ENCODE data around the gene FTCD.

FTCD gene

DNA sequence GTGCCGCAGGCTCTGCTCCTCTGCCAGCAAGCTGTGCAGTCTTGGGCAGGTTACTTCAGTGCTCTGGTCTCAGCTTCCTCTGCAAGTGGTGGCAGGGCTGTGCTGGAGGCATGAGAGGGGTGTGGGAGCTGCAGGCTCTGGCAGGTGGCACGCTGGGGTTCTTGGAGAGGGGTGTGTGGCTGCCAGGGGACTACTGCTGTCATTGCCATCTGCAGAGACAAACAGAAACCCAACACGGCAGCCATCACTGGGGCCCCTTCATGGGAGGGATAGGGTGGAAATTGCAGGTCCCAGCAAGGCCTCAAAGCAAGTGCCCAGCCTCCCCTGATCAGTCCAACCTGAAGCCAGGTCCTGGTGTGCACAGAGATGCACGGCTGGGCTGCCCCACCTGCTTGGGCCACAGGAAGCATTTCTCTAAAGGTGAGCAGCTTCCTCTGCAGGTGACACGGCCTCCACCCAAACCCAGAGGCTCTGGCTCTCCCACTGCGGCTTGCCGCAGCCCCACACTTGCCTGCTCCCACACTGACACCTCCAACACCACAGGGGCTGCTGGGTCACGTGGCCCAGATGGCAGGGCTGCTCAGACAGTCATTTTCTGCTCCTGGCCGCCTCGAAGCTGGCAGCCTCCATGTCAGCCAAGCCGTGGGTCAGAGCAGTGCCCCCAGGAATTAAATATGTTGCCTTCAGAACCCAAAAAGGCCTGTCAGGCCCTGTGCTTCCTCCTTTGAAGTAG lies 61.5 kb downstream of the FTCD start:
- DNase-seq (ENCODE audit: low spot score) = no peak

DNA sequence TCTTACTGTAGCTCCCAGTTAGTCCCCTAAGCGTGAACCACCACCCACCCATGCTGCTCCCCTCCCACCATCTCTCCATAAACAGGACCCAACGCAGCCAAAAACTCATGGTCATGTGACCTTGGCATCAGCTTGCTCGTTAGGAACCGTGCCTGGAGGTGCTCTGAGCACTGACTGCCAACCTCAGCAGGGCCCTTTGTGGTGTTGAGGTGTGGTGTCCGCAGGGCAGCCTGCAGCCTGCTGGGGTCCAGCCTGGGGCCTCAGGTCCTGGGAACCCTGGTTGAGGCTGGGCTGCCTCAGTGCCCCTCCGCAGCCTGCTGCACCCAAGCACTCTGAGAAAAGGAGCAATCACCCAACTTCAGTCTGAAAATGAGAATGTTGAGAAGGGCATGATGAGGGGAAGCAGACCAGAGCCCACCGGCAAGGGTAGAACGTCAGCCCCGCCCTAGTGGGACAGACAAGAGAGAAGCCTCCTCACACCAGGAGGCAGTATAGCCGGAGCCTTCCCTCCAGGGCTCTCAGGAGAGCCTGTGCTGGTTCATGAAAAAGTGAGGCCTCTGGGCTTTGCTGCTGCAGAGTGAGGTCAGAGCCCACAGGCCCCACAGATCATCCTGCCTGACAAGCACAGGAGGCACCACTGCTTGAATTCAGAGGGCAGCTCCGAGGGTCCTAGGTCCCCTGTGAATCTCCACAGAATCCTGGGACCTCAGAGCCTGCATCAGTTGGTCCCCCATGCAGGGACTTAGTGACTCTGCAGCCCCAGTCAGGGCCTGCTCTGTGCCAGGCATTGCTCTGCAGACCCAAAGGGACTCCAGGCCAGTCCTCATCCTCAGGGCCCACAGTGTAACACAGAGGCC lies 62.3 kb downstream of the FTCD start:
- DNase-seq (ENCODE audit: low spot score) = no peak

DNA sequence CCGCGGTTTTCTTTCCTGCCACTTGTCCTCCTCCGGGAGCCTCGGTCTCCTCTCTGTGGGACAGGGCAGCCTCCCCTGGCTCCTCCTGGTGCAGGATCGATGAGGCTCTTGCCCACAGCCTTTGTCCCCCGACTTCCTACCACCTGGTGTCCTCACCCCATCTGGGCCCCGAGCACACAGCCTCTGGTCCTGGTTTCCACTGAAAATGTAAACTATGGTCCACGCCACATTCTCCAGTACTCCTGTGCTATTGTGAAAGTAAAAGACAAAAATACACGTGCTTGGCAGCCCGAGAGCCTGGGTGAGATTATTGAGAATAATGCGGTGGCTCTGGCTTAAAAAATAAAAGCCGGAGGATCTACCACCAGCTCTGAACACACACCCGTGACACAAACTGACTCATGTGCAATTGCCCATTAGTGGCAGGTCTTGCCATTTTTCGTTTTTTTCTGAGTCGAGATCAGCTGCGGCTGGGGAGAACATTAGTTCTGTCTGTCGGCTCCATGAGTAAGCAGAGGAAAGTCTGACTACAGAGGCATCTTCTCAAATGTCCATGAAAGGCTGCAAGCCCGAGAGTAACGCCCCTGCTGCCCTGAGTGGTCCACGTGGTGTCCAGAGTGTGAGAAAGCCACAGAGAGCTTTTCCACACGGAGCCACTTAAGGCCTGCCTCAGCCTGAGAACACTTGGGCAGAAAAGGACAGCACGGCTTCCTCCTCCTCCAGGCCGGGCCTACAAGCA lies 63.2 kb downstream of the FTCD start:
- DNase-seq (ENCODE audit: low spot score) = peak; percentile 93

DNA sequence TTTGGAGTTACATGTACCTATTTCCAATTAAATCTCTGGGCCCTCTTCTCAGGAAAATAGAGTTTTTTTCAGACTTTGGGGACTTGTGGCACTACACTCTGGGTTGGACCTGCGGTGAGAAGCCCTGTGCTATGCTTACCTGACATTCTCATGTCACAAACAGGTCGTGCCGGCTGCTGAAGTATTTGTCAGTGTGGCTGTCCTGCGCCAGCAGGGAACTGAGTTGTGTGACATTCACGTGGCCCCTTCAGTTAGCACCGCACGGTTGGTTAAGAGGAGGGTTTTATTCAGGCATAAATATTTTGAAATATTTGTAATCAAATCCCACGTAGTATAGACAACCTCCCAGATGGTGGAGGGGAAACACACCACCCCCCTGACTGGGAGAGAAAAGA lies 63.8 kb downstream of the FTCD start:
- DNase-seq (ENCODE audit: low spot score) = no peak

DNA sequence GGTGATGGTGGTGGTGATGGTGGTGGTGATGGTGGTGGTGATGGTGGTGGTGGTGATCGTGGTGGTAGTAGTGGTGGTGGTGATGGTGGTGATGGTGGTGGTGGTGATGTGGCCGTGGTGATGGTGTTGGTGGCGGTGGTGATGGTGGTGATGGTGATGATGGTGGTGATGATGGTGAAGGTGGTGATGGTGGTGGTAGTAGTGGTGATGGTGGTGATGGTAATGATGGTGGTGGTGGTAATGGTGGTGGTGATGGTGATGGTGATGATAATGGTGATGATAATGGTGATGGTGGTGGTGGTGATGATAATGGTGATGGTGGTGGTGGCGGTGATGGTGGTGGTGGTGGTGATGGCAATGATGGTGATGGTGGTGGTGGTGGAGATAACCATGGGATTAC lies 64.3 kb downstream of the FTCD start:
- DNase-seq (ENCODE audit: low spot score) = no peak

GRCh38 chr21:46089285-46089684 lies 66.1 kb downstream of the FTCD start:
- no peak for DNase-seq (ENCODE audit: low spot score)

DNA sequence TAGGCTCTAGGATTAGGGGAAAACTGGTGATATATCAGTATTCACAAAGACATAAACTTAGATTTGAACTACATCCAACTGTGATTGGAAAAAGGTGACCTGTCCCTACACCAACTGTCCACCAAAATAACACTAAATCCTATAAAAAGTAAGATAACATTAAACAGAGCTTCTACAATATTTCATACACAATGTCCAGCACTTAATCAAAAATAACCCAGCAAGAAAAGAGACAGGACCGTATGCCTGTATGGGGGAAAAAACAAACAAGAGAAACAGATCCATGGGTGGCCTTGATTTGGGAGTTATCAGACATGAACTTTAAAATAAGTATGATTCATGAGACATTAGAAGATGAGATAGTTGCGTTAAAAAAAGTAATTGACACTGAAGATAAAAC lies 67.2 kb downstream of the FTCD start:
- no peak for DNase-seq (ENCODE audit: low spot score)

DNA sequence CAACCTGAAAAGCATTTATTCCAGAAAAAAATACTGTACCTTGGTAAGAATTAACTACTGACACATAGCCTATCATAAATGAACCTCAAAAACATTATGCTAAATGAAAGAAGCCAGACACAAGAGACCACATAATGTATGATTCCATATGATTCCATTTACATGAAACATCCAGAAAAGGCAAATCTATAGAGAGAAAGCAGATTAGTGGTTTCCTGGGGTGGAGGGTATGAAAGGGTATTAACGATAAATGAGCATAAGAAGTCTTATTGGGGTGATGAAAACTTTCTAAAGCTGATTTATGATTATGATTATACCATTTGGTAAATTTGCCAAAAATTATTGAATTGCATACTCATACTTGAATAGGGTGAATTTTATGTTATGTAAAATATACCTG lies 67.7 kb downstream of the FTCD start:
- no peak for DNase-seq (ENCODE audit: low spot score)
